Activated naive CD4-positive, alpha-beta T cell treated with anti-CD3 and anti-CD28 coated beads, Interleukin-2, amount 50 U/mL, for 24 hours (primary cell): ENCODE results near the gene PPP2R2B.

ENCODE experiments used
- H3K27ac Mint-ChIP-seq: one replicate; pipeline ENCODE4 v1.8.0; 2021; ENCODE audit warnings: mild to moderate bottlenecking, mixed read lengths
- H3K27me3 Mint-ChIP-seq: one replicate; pipeline ENCODE4 v1.8.0; 2021; ENCODE audit warnings: mixed read lengths
- H3K36me3 Mint-ChIP-seq: one replicate; pipeline ENCODE4 v1.8.0; 2021; ENCODE audit warnings: mixed read lengths
- H3K4me1 Mint-ChIP-seq: one replicate; pipeline ENCODE4 v1.8.0; 2021; ENCODE audit warnings: mixed read lengths
- H3K4me3 Mint-ChIP-seq: one replicate; pipeline ENCODE4 v1.8.0; 2021; ENCODE audit warnings: mild to moderate bottlenecking, mixed read lengths
- H3K9me3 Mint-ChIP-seq: one replicate; pipeline ENCODE4 v1.8.0; 2021; ENCODE audit warnings: mixed read lengths

PPP2R2B gene

GRCh38 chr5:146866263-146866662 lies 12.3 kb downstream of the PPP2R2B start:
- H3K4me3 Mint-ChIP-seq, result no peak overlapping the region
- H3K4me1 Mint-ChIP-seq, result no peaks in the 10 kb centered on the region
- H3K27ac Mint-ChIP-seq, result no peak overlapping the region
- H3K27me3 Mint-ChIP-seq, result no peaks in the 10 kb centered on the region
- no peaks in the 10 kb centered on the region for H3K9me3 Mint-ChIP-seq
- no peaks in the 10 kb centered on the region for H3K36me3 Mint-ChIP-seq

- no peak overlapping the region for H3K4me3 Mint-ChIP-seq
- H3K27ac Mint-ChIP-seq, result no peak overlapping the region
- peaks cover 12% of the 10 kb centered on the region for H3K4me1 Mint-ChIP-seq
- H3K9me3 Mint-ChIP-seq, result no peaks in the 10 kb centered on the region
- H3K36me3 Mint-ChIP-seq, result no peaks in the 10 kb centered on the region
- no peaks in the 10 kb centered on the region for H3K27me3 Mint-ChIP-seq
Measured at GRCh38 chr5:146862641-146863040, 15.9 kb downstream of the PPP2R2B start.

GRCh38 chr5:146860213-146860893 lies 18.2 kb downstream of the PPP2R2B start:
- H3K9me3 Mint-ChIP-seq, result no peaks in the 10 kb centered on the region
- no peaks in the 10 kb centered on the region for H3K27me3 Mint-ChIP-seq
- no peaks in the 10 kb centered on the region for H3K36me3 Mint-ChIP-seq
- no peak overlapping the region for H3K27ac Mint-ChIP-seq
- H3K4me1 Mint-ChIP-seq, result peaks cover 12% of the 10 kb centered on the region
- no peak overlapping the region for H3K4me3 Mint-ChIP-seq

- Mint-ChIP-seq H3K4me1 (no peaks in the 10 kb centered on the region), H3K27ac (no peak overlapping the region), H3K36me3 (no peaks in the 10 kb centered on the region), H3K27me3 (no peaks in the 10 kb centered on the region), H3K9me3 (no peaks in the 10 kb centered on the region), H3K4me3 (no peak overlapping the region)
Measured at GRCh38 chr5:146852089-146852488, 26.5 kb downstream of the PPP2R2B start.

GRCh38 chr5:146851133-146851532 lies 27.4 kb downstream of the PPP2R2B start:
- H3K4me1 Mint-ChIP-seq, result no peaks in the 10 kb centered on the region
- H3K9me3 Mint-ChIP-seq, result no peaks in the 10 kb centered on the region
- no peak overlapping the region for H3K27ac Mint-ChIP-seq
- no peak overlapping the region for H3K4me3 Mint-ChIP-seq
- no peaks in the 10 kb centered on the region for H3K36me3 Mint-ChIP-seq
- no peaks in the 10 kb centered on the region for H3K27me3 Mint-ChIP-seq

- no peaks in the 10 kb centered on the region for H3K9me3 Mint-ChIP-seq
- no peak overlapping the region for H3K4me3 Mint-ChIP-seq
- H3K4me1 Mint-ChIP-seq, result no peaks in the 10 kb centered on the region
- no peaks in the 10 kb centered on the region for H3K27me3 Mint-ChIP-seq
- no peaks in the 10 kb centered on the region for H3K36me3 Mint-ChIP-seq
- H3K27ac Mint-ChIP-seq, result no peak overlapping the region
Measured at GRCh38 chr5:146849694-146850303, 28.8 kb downstream of the PPP2R2B start.

GRCh38 chr5:146848133-146848532 lies 30.4 kb downstream of the PPP2R2B start:
- Mint-ChIP-seq H3K27me3 (no peaks in the 10 kb centered on the region), H3K36me3 (no peaks in the 10 kb centered on the region), H3K9me3 (no peaks in the 10 kb centered on the region), H3K4me3 (no peak overlapping the region), H3K4me1 (no peaks in the 10 kb centered on the region), H3K27ac (no peak overlapping the region)

GRCh38 chr5:146840016-146840415 lies 38.5 kb downstream of the PPP2R2B start:
- Mint-ChIP-seq H3K27me3 (no peaks in the 10 kb centered on the region), H3K36me3 (no peaks in the 10 kb centered on the region), H3K4me1 (no peaks in the 10 kb centered on the region), H3K4me3 (no peak overlapping the region), H3K9me3 (no peaks in the 10 kb centered on the region), H3K27ac (no peak overlapping the region)

- H3K4me3 Mint-ChIP-seq, result no peak overlapping the region
- no peaks in the 10 kb centered on the region for H3K27me3 Mint-ChIP-seq
- H3K36me3 Mint-ChIP-seq, result no peaks in the 10 kb centered on the region
- H3K4me1 Mint-ChIP-seq, result no peaks in the 10 kb centered on the region
- H3K9me3 Mint-ChIP-seq, result no peaks in the 10 kb centered on the region
- no peak overlapping the region for H3K27ac Mint-ChIP-seq
Measured at GRCh38 chr5:146836226-146836842, 42.2 kb downstream of the PPP2R2B start.

GRCh38 chr5:146832985-146833732 lies 45.4 kb downstream of the PPP2R2B start:
- Mint-ChIP-seq H3K9me3 (no peaks in the 10 kb centered on the region), H3K4me3 (no peak overlapping the region), H3K36me3 (no peaks in the 10 kb centered on the region), H3K27ac (no peak overlapping the region), H3K4me1 (no peaks in the 10 kb centered on the region), H3K27me3 (no peaks in the 10 kb centered on the region)

- no peaks in the 10 kb centered on the region for H3K27me3 Mint-ChIP-seq
- no peak overlapping the region for H3K4me3 Mint-ChIP-seq
- no peaks in the 10 kb centered on the region for H3K4me1 Mint-ChIP-seq
- H3K27ac Mint-ChIP-seq, result no peak overlapping the region
- no peaks in the 10 kb centered on the region for H3K9me3 Mint-ChIP-seq
- H3K36me3 Mint-ChIP-seq, result no peaks in the 10 kb centered on the region
Measured at GRCh38 chr5:146828385-146828784, 50.2 kb downstream of the PPP2R2B start.

GRCh38 chr5:146827901-146828300 lies 50.7 kb downstream of the PPP2R2B start:
- Mint-ChIP-seq H3K4me1 (no peaks in the 10 kb centered on the region), H3K36me3 (no peaks in the 10 kb centered on the region), H3K27ac (no peak overlapping the region), H3K27me3 (no peaks in the 10 kb centered on the region), H3K4me3 (no peak overlapping the region), H3K9me3 (no peaks in the 10 kb centered on the region)

GRCh38 chr5:146825033-146825432 lies 53.5 kb downstream of the PPP2R2B start:
- Mint-ChIP-seq H3K27me3 (no peaks in the 10 kb centered on the region), H3K36me3 (no peaks in the 10 kb centered on the region), H3K9me3 (no peaks in the 10 kb centered on the region), H3K4me1 (no peaks in the 10 kb centered on the region), H3K27ac (no peak overlapping the region), H3K4me3 (no peak overlapping the region)

GRCh38 chr5:146821732-146822131 lies 56.8 kb downstream of the PPP2R2B start:
- Mint-ChIP-seq H3K27ac (no peak overlapping the region), H3K4me3 (no peak overlapping the region), H3K9me3 (no peaks in the 10 kb centered on the region), H3K27me3 (no peaks in the 10 kb centered on the region), H3K36me3 (no peaks in the 10 kb centered on the region), H3K4me1 (no peaks in the 10 kb centered on the region)

GRCh38 chr5:146820987-146821386 lies 57.6 kb downstream of the PPP2R2B start:
- H3K9me3 Mint-ChIP-seq, result no peaks in the 10 kb centered on the region
- H3K4me1 Mint-ChIP-seq, result no peaks in the 10 kb centered on the region
- H3K27ac Mint-ChIP-seq, result no peak overlapping the region
- H3K4me3 Mint-ChIP-seq, result no peak overlapping the region
- no peaks in the 10 kb centered on the region for H3K36me3 Mint-ChIP-seq
- no peaks in the 10 kb centered on the region for H3K27me3 Mint-ChIP-seq

GRCh38 chr5:146818822-146819221 lies 59.7 kb downstream of the PPP2R2B start:
- Mint-ChIP-seq H3K36me3 (no peaks in the 10 kb centered on the region), H3K9me3 (no peaks in the 10 kb centered on the region), H3K4me3 (no peak overlapping the region), H3K27ac (no peak overlapping the region), H3K27me3 (peaks cover under 1% of the 10 kb centered on the region), H3K4me1 (peaks cover under 1% of the 10 kb centered on the region)
